Neural cell (in vitro differentiated cells): ENCODE results near the gene MYCT1. TPM values are rescaled to one million over a fixed set of nuclear protein-coding genes. Genes with fewer than 3 reads are reported as not detected.

Experiments used
- H2AFZ ChIP-seq: fragments of 200-600, 300-800 bp; sonication (generic), shearing (Covaris generic); 2 replicates; pipeline ENCODE4 v1.6.0; 2014; ENCODE audit warnings: low read depth, mild to moderate bottlenecking, antibody characterized with exemption, low read length, moderate library complexity
- H3F3A ChIP-seq: fragments of 200-600 bp; shearing (Covaris generic); 2 replicates; pipeline ENCODE4 v1.6.1; 2016; ENCODE audit warnings: mild to moderate bottlenecking, moderate library complexity, mixed read lengths, antibody characterized with exemption, low read length; ENCODE audit not compliant: insufficient read depth, poor library complexity, severe bottlenecking
- H3K27ac ChIP-seq: fragments of 200-600, 300-800 bp; sonication (generic), shearing (Covaris generic); 2 replicates; pipeline ENCODE4 v1.5.1; 2014; ENCODE audit warnings: mild to moderate bottlenecking, low read length, moderate library complexity
- H3K27me3 ChIP-seq: fragments of 300-800, 200-600 bp; sonication (generic), shearing (Covaris generic); 2 replicates; pipeline ENCODE4 v1.6.0; 2014; ENCODE audit warnings: mild to moderate bottlenecking, low read depth, low read length, moderate library complexity; ENCODE audit not compliant: insufficient read depth
- H3K36me3 ChIP-seq: fragments of 300-800, 200-600 bp; sonication (generic), shearing (Covaris generic); 2 replicates; pipeline ENCODE4 v1.5.1; 2014; ENCODE audit warnings: mild to moderate bottlenecking, antibody characterized with exemption, low read length, moderate library complexity; ENCODE audit not compliant: insufficient read depth
- H3K4me2 ChIP-seq: fragments of 300-800, 200-600 bp; sonication (generic), shearing (Covaris generic); 2 replicates; pipeline ENCODE4 v1.6.0; 2014; ENCODE audit warnings: mild to moderate bottlenecking, low read length
- H3K4me3 ChIP-seq: fragments of 300-800, 200-600 bp; sonication (generic), shearing (Covaris generic); 2 replicates; pipeline ENCODE4 v1.5.1; 2014; ENCODE audit warnings: mild to moderate bottlenecking, low read length, moderate library complexity
- H3K79me2 ChIP-seq: fragments of 200-600 bp; shearing (Covaris generic); replicated peaks from 2 replicates; pipeline ENCODE4 v1.6.0; 2014; ENCODE audit warnings: mild to moderate bottlenecking, low read length, moderate library complexity; ENCODE audit not compliant: insufficient read depth
- H3K9ac ChIP-seq: fragments of 300-800, 200-600 bp; sonication (generic), shearing (Covaris generic); 2 replicates; pipeline ENCODE4 v1.6.1; 2016; ENCODE audit warnings: mild to moderate bottlenecking, low read length, mixed read lengths
- H3K9me2 ChIP-seq: fragments of 200-600 bp; shearing (Covaris generic); 2 replicates; pipeline ENCODE4 v1.6.1; 2016; ENCODE audit warnings: mild to moderate bottlenecking, low read length, mixed read lengths; ENCODE audit not compliant: insufficient read depth
- H3K9me3 ChIP-seq: fragments of 200-600, 300-800 bp; sonication (generic), shearing (Covaris generic); 2 replicates; pipeline ENCODE4 v1.6.1; 2016; ENCODE audit warnings: mild to moderate bottlenecking, mixed run types, low read length, moderate library complexity, mixed read lengths
- H4K20me1 ChIP-seq: fragments of 200-600 bp; shearing (Covaris generic); 2 replicates; pipeline ENCODE4 v1.6.1; 2016; ENCODE audit warnings: mild to moderate bottlenecking, mixed run types; ENCODE audit not compliant: insufficient read depth
- CTCF ChIP-seq: fragments of 450-650 bp; IDR thresholded peaks from 2 replicates; pipeline ENCODE4 v1.5.1; 2014; ENCODE audit warnings: antibody characterized with exemption, mild to moderate bottlenecking, moderate library complexity; ENCODE audit not compliant: poor library complexity, severe bottlenecking
- EP300 ChIP-seq: fragments of 450-650 bp; conservative IDR thresholded peaks from 2 replicates; pipeline ENCODE4 v1.6.1; 2014; ENCODE audit warnings: antibody characterized with exemption, mild to moderate bottlenecking, moderate library complexity; ENCODE audit not compliant: poor library complexity, severe bottlenecking
- EZH2 ChIP-seq: fragments of 200-600, 300-800 bp; shearing (Covaris generic), sonication (generic); IDR thresholded peaks from 2 replicates; pipeline ENCODE4 v1.6.1; 2014; ENCODE audit warnings: antibody characterized with exemption, low read length, borderline replicate concordance, mild to moderate bottlenecking; ENCODE audit not compliant: insufficient read depth, poor library complexity, severe bottlenecking
- MXI1 ChIP-seq: fragments of 450-650 bp; conservative IDR thresholded peaks from 2 replicates; pipeline ENCODE4 v1.6.1; 2014; ENCODE audit warnings: antibody characterized with exemption, mild to moderate bottlenecking; ENCODE audit not compliant: poor library complexity, severe bottlenecking
- POLR2AphosphoS5 ChIP-seq: IDR thresholded peaks from 2 replicates; pipeline ENCODE4 v1.6.1; 2012
- RAD21 ChIP-seq: fragments of 450-650 bp; conservative IDR thresholded peaks from 2 replicates; pipeline ENCODE4 v1.6.1; 2014; ENCODE audit warnings: antibody characterized with exemption, mild to moderate bottlenecking, moderate library complexity
- REST ChIP-seq: IDR thresholded peaks from 2 replicates; pipeline ENCODE4 v1.6.1; 2012; ENCODE audit warnings: borderline replicate concordance
- SMC3 ChIP-seq: fragments of 450-650 bp; conservative IDR thresholded peaks from 2 replicates; pipeline ENCODE4 v1.6.1; 2014; ENCODE audit warnings: antibody characterized with exemption, mild to moderate bottlenecking, moderate library complexity; ENCODE audit not compliant: poor library complexity
- TAF1 ChIP-seq: IDR thresholded peaks from 2 replicates; pipeline ENCODE4 v1.6.1; 2012; ENCODE audit warnings: low read depth
- polyA plus RNA-seq: library from polyadenylated mRNA; depleted of rRNA; stranded (reverse); fragments of >200 nt; gene quantifications from 2 replicates; pipeline ENCODE4 v1.2.3, GENCODE V29; 2014

The MYCT1 gene
- polyA plus RNA-seq, 1 donor from 2014 or later: not detected

- H3K4me3 ChIP-seq: no peak overlapping the region
- TF ChIP-seq RAD21: no peak
- TF ChIP-seq CTCF: no peak
- no peak for TF ChIP-seq TAF1
- no peaks in the 10 kb centered on the region for H3F3A ChIP-seq
- H3K9me3 ChIP-seq: no peaks in the 10 kb centered on the region
- no peak overlapping the region for H2AFZ ChIP-seq
- H3K36me3 ChIP-seq: no peaks in the 10 kb centered on the region
- no peak overlapping the region for H3K9ac ChIP-seq
- H3K4me2 ChIP-seq: no peak overlapping the region
- H4K20me1 ChIP-seq: no peaks in the 10 kb centered on the region
- no peaks in the 10 kb centered on the region for H3K79me2 ChIP-seq
- no peak overlapping the region for H3K27ac ChIP-seq
- no peaks in the 10 kb centered on the region for H3K27me3 ChIP-seq
- H3K9me2 ChIP-seq: no peaks in the 10 kb centered on the region
These were observed 7.6 kb downstream of the MYCT1 start for GRCh38 chr6:152705327-152705726.

- H3K9me3 ChIP-seq: no peaks in the 10 kb centered on the region
- no peaks in the 10 kb centered on the region for H3F3A ChIP-seq
- H3K4me2 ChIP-seq: no peak overlapping the region
- H4K20me1 ChIP-seq: no peaks in the 10 kb centered on the region
- H3K27ac ChIP-seq: no peak overlapping the region
- no peaks in the 10 kb centered on the region for H3K36me3 ChIP-seq
- H3K4me3 ChIP-seq: no peak overlapping the region
- no peak overlapping the region for H3K9ac ChIP-seq
- TF ChIP-seq MXI1: no peak
- no peak for TF ChIP-seq REST
- TF ChIP-seq TAF1: no peak
- TF ChIP-seq SMC3: no peak
- no peak for TF ChIP-seq EP300
- no peak for TF ChIP-seq RAD21
- H3K27me3 ChIP-seq: no peaks in the 10 kb centered on the region
- no peaks in the 10 kb centered on the region for H3K79me2 ChIP-seq
- H3K9me2 ChIP-seq: no peaks in the 10 kb centered on the region
- H2AFZ ChIP-seq: no peak overlapping the region
These were observed 18.6 kb downstream of the MYCT1 start for GRCh38 chr6:152716322-152716721.

DNA sequence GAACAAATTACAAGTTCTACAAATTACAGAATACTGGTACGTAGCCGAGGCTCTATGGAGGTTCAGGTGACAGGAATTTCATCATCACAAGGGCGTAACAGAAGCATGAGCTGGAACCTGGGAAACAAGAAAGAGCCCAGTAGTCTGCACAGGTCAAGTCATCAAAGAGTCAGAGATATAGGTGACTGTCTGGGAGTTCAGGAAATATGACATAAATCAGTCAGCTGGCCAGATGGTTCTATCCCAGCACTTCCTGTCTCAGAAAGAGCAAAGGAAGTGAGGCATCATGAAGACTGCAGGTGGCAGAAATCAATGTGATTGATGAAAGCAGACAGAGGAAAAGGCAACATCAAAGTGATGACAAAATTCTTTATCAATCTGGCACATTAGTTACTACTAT, 23.3 kb downstream of the MYCT1 start:
- TF ChIP-seq CTCF: no peak
- TF ChIP-seq MXI1: no peak
- TF ChIP-seq SMC3: no peak
- no peak for TF ChIP-seq EP300
- TF ChIP-seq REST: no peak
- no peak for TF ChIP-seq TAF1
- no peak for TF ChIP-seq EZH2
- no peak for TF ChIP-seq POLR2AphosphoS5
- TF ChIP-seq RAD21: no peak
- no peaks in the 10 kb centered on the region for H3K79me2 ChIP-seq
- H4K20me1 ChIP-seq: no peaks in the 10 kb centered on the region
- H3K4me3 ChIP-seq: no peak overlapping the region
- H3K27ac ChIP-seq: no peak overlapping the region
- H3K36me3 ChIP-seq: no peaks in the 10 kb centered on the region
- no peaks in the 10 kb centered on the region for H3K9me2 ChIP-seq
- H2AFZ ChIP-seq: no peak overlapping the region
- H3F3A ChIP-seq: no peaks in the 10 kb centered on the region
- H3K9ac ChIP-seq: no peak overlapping the region
- no peak overlapping the region for H3K4me2 ChIP-seq
- no peaks in the 10 kb centered on the region for H3K27me3 ChIP-seq
- no peaks in the 10 kb centered on the region for H3K9me3 ChIP-seq
